ENCODE results near the gene MEX3D. TPM values are rescaled to one million over a fixed set of nuclear protein-coding genes. Genes with fewer than 3 reads are reported as not detected.
A peak's percentile ranks its signal among the peaks of the same experiment; 100 is the strongest.

The MEX3D gene
- total RNA-seq, 2 experiments from 2014 or later, result 11.9 to 13.6 TPM

DNA sequence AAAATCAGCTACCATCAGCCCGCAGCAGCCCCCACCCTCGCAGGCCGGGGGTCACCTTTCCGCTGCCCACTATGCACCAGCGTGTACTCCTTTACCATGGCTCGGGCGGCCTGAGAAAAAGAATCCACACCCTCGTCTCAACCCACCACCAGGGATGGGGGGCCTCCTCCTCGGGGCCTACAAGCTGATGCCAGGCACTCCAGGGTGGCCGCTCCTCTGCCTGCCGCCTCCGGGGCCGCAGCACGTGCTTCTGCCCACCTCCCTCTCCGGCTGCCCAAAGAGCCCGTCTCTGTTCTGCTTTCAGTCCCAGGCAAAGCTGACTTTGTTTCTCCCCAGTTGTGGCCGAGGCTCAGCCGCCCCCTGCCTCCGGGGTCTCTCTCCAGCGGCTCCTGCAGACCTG, 11.1 kb upstream of the MEX3D start:
- POLR2A ChIA-PET, result interaction anchor here (0.6 kb wide), 1 partner anchor 182 kb away, joined by 3 read pairs; no protein-coding TSS in a partner anchor
- CTCF ChIA-PET (ENCODE audit: unreplicated experiment), result no interaction called here
- no peak overlapping the region for H3K27ac ChIP-seq (ENCODE audit: low read depth, low read length, poor library complexity, severe bottlenecking)

GRCh38 chr19:1577929-1578618, 9.9 kb upstream of the MEX3D start:
- Histone ChIP-seq H3K4me3 (ENCODE audit: low read depth, low read length, poor library complexity, severe bottlenecking) (no peak overlapping the region), H3K9me3 (ENCODE audit: low read length) (no peaks in the 10 kb centered on the region), H4K20me1 (ENCODE audit: insufficient read depth, low read length) (no peaks in the 10 kb centered on the region), H3K36me3 (ENCODE audit: insufficient read depth, low read length) (peaks cover 75% of the 10 kb centered on the region), H2AFZ (ENCODE audit: low read length) (no peak overlapping the region), H3K4me1 (ENCODE audit: insufficient read depth, low read length, poor library complexity, severe bottlenecking) (no peaks in the 10 kb centered on the region), H3K27ac (ENCODE audit: low read depth, low read length, poor library complexity, severe bottlenecking) (no peak overlapping the region), H3K79me2 (ENCODE audit: insufficient read depth, low read depth, low read length) (no peaks in the 10 kb centered on the region), H3K9me2 (ENCODE audit: insufficient read depth, low read length) (no peaks in the 10 kb centered on the region), H3K4me2 (ENCODE audit: low read length) (no peak overlapping the region)
- ChIA-PET POLR2A (no interaction called here), CTCF (ENCODE audit: unreplicated experiment) (no interaction called here)
- TF ChIP-seq EZH2phosphoT487 (IDR thresholded peaks at IDR 0.05; ENCODE audit: borderline replicate concordance, low read depth, low read length) (no peak), CTCF (conservative IDR thresholded peaks at IDR 0.05; ENCODE audit: low read length) (no peak)
- intact Hi-C loops (cut with micrococcal nuclease; ENCODE audit: unreplicated experiment), result no loop called here
- no peak for DNase-seq (ENCODE audit: low spot score)
- no TSS peak for BruUV-seq (replicated peaks)

More for the DNA sequence above, 11.1 kb upstream of the MEX3D start:
- no peak overlapping the region for H2AFZ ChIP-seq (ENCODE audit: low read length)
- no peak overlapping the region for H3K4me2 ChIP-seq (ENCODE audit: low read length)
- DNase-seq (ENCODE audit: low spot score), result no peak
- TF ChIP-seq CTCF (conservative IDR thresholded peaks at IDR 0.05; ENCODE audit: low read length), result no peak
- H3K79me2 ChIP-seq (ENCODE audit: insufficient read depth, low read depth, low read length), result no peaks in the 10 kb centered on the region
- H3K9me2 ChIP-seq (ENCODE audit: insufficient read depth, low read length), result no peaks in the 10 kb centered on the region
- peaks cover 85% of the 10 kb centered on the region for H3K36me3 ChIP-seq (ENCODE audit: insufficient read depth, low read length)
- BruUV-seq (replicated peaks), result no TSS peak
- no peaks in the 10 kb centered on the region for H4K20me1 ChIP-seq (ENCODE audit: insufficient read depth, low read length)
- intact Hi-C loops (cut with micrococcal nuclease; ENCODE audit: unreplicated experiment), result no loop called here
- H3K4me3 ChIP-seq (ENCODE audit: low read depth, low read length, poor library complexity, severe bottlenecking), result no peak overlapping the region
- no peaks in the 10 kb centered on the region for H3K4me1 ChIP-seq (ENCODE audit: insufficient read depth, low read length, poor library complexity, severe bottlenecking)
- H3K9me3 ChIP-seq (ENCODE audit: low read length), result no peaks in the 10 kb centered on the region

- Histone ChIP-seq H3K79me2 (ENCODE audit: insufficient read depth, low read depth, low read length) (no peaks in the 10 kb centered on the region), H2AFZ (ENCODE audit: low read length) (no peak overlapping the region), H3K4me1 (ENCODE audit: insufficient read depth, low read length, poor library complexity, severe bottlenecking) (no peaks in the 10 kb centered on the region), H3K9me3 (ENCODE audit: low read length) (no peaks in the 10 kb centered on the region), H4K20me1 (ENCODE audit: insufficient read depth, low read length) (no peaks in the 10 kb centered on the region), H3K4me3 (ENCODE audit: low read depth, low read length, poor library complexity, severe bottlenecking) (no peak overlapping the region), H3K4me2 (ENCODE audit: low read length) (no peak overlapping the region), H3K27ac (ENCODE audit: low read depth, low read length, poor library complexity, severe bottlenecking) (no peak overlapping the region), H3K36me3 (ENCODE audit: insufficient read depth, low read length) (peaks cover 67% of the 10 kb centered on the region), H3K9me2 (ENCODE audit: insufficient read depth, low read length) (no peaks in the 10 kb centered on the region)
- BruUV-seq (replicated peaks), result TSS peak; percentile 44
- no peak for TF ChIP-seq EZH2phosphoT487 (IDR thresholded peaks at IDR 0.05; ENCODE audit: borderline replicate concordance, low read depth, low read length)
- TF ChIP-seq CTCF (conservative IDR thresholded peaks at IDR 0.05; ENCODE audit: low read length), result no peak
- POLR2A ChIA-PET, result no interaction called here
- DNase-seq (ENCODE audit: low spot score), result no peak
- CTCF ChIA-PET (ENCODE audit: unreplicated experiment), result interaction anchor here (0.6 kb wide), 1 partner anchor 308 kb away, joined by 3 read pairs; no protein-coding TSS in a partner anchor
- intact Hi-C loops (cut with micrococcal nuclease; ENCODE audit: unreplicated experiment), result no loop called here
Observed at GRCh38 chr19:1577090-1577928, 9.2 kb upstream of the MEX3D start.

All from OCI-LY7 (cell line).